Measurements from ENCODE around the gene GP2.

GP2 gene

DNA sequence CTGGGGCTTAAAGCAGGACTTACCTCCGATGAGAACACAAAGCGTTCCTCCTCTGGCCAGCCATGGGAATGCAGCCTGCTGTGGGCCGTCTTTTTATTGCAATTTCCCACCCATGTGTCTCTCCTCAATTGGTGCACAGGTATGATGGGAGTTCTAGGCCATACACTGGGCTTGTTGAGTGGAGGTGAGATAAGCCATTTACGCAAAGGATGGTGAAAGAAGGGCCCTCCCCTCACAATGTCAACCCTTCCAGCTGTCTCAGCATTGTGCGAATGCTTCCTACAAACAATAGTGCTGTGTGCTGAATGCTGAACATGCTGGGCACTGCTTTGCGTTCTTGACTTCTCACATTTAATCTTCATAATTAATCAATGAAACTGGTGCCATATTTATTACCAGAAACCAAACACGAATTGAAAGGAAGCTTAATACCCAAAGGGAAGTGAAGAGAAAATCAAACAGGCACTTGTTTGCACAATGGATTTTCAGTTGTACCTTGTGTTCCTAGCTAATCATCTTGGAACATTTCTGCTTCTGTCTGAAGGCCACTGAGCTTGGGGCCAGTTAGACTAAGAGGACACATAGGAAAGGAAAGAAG is at the start of gene GP2:
Gene GP2, minus strand, starts transcription at position 70 of the 598 bp plus-strand sequence. CDS start 1,082 bp downstream, outside the sequence.
- no peaks in the 10 kb centered on the region for H3K79me2 ChIP-seq (ENCODE audit: control insufficient read depth, insufficient read depth, low read length, unreplicated experiment)
- H2AFZ ChIP-seq (ENCODE audit: low read length, unreplicated experiment): no peak within 1 kb of the TSS

DNA sequence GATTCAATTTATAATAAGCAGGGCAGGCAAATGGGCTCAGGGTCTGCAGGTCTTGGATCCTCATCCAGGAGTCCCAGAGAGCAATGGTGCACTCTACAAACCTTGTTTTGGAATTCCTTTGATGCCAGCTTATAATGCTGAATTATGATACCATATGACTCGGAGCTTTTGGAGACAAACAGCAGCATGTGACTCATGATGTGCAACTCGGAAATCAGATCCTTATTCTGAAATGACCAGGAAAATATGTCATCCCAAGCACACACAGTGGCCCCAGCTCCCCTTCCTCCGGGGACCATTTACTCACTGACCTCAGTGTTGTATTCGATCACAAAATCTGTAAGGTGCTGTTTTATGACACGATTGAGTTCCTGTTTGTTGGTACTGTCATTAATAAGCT is 45.4 kb upstream of the GP2 start:
- H3K79me2 ChIP-seq (ENCODE audit: control insufficient read depth, insufficient read depth, low read length, unreplicated experiment): no peaks in the 10 kb centered on the region
- H2AFZ ChIP-seq (ENCODE audit: low read length, unreplicated experiment): no peak overlapping the region
- no peaks in the 10 kb centered on the region for H3K27me3 ChIP-seq (ENCODE audit: insufficient read depth, low read length)
- no peak overlapping the region for H3K27ac ChIP-seq (ENCODE audit: low read depth, low read length)
- no peaks in the 10 kb centered on the region for H3K36me3 ChIP-seq (ENCODE audit: insufficient read depth, low read length)
- H3K4me1 ChIP-seq (ENCODE audit: control insufficient read depth, insufficient read depth, low read length, unreplicated experiment): no peaks in the 10 kb centered on the region
- H3K4me3 ChIP-seq (ENCODE audit: low read depth, low read length): no peak overlapping the region

More for the DNA sequence above, at the start of gene GP2:
- H3K4me1 ChIP-seq (ENCODE audit: control insufficient read depth, insufficient read depth, low read length, unreplicated experiment): no peaks in the 10 kb centered on the region
- no peaks in the 10 kb centered on the region for H3K27me3 ChIP-seq (ENCODE audit: insufficient read depth, low read length)
- no peaks in the 10 kb centered on the region for H3K36me3 ChIP-seq (ENCODE audit: insufficient read depth, low read length)
- no peak within 1 kb of the TSS for H3K27ac ChIP-seq (ENCODE audit: low read depth, low read length)
- no peak within 1 kb of the TSS for H3K4me3 ChIP-seq (ENCODE audit: low read depth, low read length)

DNA sequence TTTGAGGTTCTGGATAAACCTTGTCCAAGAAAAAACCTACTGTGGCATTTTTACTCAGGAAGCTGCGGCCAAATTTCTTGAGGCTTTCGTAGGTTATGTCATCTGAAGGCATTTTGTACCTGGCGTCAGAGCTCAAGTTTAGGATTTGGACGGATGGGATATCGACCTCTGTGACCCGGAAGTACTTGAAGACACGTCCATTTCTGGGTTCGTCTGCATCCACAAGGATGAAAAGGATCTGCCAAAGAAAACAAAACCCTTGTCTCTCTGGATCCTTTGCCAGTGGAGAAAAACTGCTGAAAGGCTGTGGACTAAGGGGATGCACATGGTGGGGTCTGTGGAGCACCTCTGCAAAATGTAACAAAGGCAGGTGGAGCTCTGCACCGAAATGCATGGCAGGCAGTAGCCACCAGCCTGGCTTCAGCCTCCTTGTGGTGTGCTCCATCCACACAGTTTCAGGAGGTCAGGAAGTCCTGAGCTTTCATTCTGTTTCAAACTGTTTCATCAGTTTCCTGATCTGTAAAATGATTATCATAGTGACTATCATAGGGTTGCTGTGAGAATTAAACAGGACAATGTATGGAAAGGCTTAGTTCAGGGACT is 42.2 kb upstream of the GP2 start:
- H3K36me3 ChIP-seq (ENCODE audit: insufficient read depth, low read length): no peaks in the 10 kb centered on the region
- no peak overlapping the region for H3K27ac ChIP-seq (ENCODE audit: low read depth, low read length)
- no peaks in the 10 kb centered on the region for H3K79me2 ChIP-seq (ENCODE audit: control insufficient read depth, insufficient read depth, low read length, unreplicated experiment)
- H3K4me1 ChIP-seq (ENCODE audit: control insufficient read depth, insufficient read depth, low read length, unreplicated experiment): no peaks in the 10 kb centered on the region
- no peak overlapping the region for H2AFZ ChIP-seq (ENCODE audit: low read length, unreplicated experiment)
- no peaks in the 10 kb centered on the region for H3K27me3 ChIP-seq (ENCODE audit: insufficient read depth, low read length)
- no peak overlapping the region for H3K4me3 ChIP-seq (ENCODE audit: low read depth, low read length)

DNA sequence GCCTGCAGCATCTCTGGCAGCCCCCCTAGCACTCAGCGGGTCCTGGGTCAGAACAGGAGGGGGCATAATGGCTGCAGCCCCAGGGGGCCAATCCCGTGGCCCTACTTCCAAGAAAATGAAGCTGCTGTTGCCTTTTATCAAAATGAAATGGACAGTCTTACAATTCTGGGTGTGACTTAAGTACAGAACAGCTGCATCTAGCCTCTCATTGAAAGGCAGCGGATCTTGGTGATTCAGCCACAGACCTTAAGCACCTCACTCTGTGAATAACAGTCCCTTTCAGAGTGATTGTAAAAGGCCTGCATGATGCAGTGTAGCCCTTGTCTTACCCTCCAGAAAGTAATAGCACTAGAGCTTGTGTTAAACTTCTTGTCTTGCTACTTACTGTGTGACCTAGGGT is 36.7 kb upstream of the GP2 start:
- no peaks in the 10 kb centered on the region for H3K79me2 ChIP-seq (ENCODE audit: control insufficient read depth, insufficient read depth, low read length, unreplicated experiment)
- no peaks in the 10 kb centered on the region for H3K4me1 ChIP-seq (ENCODE audit: control insufficient read depth, insufficient read depth, low read length, unreplicated experiment)
- H3K27me3 ChIP-seq (ENCODE audit: insufficient read depth, low read length): no peaks in the 10 kb centered on the region
- no peak overlapping the region for H2AFZ ChIP-seq (ENCODE audit: low read length, unreplicated experiment)
- no peak overlapping the region for H3K4me3 ChIP-seq (ENCODE audit: low read depth, low read length)
- no peak overlapping the region for H3K27ac ChIP-seq (ENCODE audit: low read depth, low read length)
- H3K36me3 ChIP-seq (ENCODE audit: insufficient read depth, low read length): no peaks in the 10 kb centered on the region

DNA sequence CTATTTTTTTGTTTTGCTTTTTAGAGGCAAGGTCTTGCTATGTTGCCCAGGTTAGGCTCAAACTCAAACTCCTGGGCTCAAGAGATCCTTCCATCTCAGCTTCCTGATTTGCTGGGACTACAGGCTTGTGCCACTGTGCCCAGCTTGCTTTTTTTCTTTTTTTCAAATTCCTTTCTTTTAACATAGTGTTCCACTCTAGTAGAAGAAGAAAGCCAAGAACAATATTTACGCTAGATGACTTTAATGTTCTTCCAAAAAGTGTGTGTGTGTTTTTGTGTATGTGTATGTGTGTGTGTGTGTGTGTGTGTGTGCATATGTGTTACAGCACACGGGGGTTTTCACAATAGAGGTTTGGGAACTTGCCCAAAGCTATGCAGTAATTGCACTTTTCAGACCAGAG is 35.9 kb upstream of the GP2 start:
- Histone ChIP-seq H3K36me3 (ENCODE audit: insufficient read depth, low read length) (no peaks in the 10 kb centered on the region), H3K27ac (ENCODE audit: low read depth, low read length) (no peak overlapping the region), H3K27me3 (ENCODE audit: insufficient read depth, low read length) (no peaks in the 10 kb centered on the region), H3K4me3 (ENCODE audit: low read depth, low read length) (no peak overlapping the region), H2AFZ (ENCODE audit: low read length, unreplicated experiment) (no peak overlapping the region), H3K4me1 (ENCODE audit: control insufficient read depth, insufficient read depth, low read length, unreplicated experiment) (no peaks in the 10 kb centered on the region), H3K79me2 (ENCODE audit: control insufficient read depth, insufficient read depth, low read length, unreplicated experiment) (no peaks in the 10 kb centered on the region)

DNA sequence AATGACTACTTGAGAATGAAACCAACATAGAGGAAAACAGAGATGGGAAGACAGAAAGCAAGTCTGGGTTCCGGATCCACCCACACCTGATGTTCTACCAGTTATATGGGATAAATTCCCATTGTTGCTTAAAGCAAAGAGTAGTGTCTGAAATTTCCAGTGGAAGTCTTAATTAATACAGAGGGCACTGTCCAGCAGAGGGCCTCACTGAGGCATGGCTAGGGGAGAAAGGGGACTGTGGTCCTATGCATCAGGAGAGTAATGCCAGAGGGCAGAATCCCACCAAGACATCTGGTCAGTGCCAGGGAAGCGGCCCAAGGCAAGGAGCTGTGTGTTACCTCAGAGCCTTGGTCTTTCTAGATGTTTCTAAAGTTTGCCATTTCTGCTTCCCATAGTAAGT is 32.7 kb upstream of the GP2 start:
- Histone ChIP-seq H3K4me1 (ENCODE audit: control insufficient read depth, insufficient read depth, low read length, unreplicated experiment) (no peaks in the 10 kb centered on the region), H3K27ac (ENCODE audit: low read depth, low read length) (no peak overlapping the region), H3K27me3 (ENCODE audit: insufficient read depth, low read length) (no peaks in the 10 kb centered on the region), H2AFZ (ENCODE audit: low read length, unreplicated experiment) (no peak overlapping the region), H3K79me2 (ENCODE audit: control insufficient read depth, insufficient read depth, low read length, unreplicated experiment) (no peaks in the 10 kb centered on the region), H3K4me3 (ENCODE audit: low read depth, low read length) (no peak overlapping the region), H3K36me3 (ENCODE audit: insufficient read depth, low read length) (no peaks in the 10 kb centered on the region)

DNA sequence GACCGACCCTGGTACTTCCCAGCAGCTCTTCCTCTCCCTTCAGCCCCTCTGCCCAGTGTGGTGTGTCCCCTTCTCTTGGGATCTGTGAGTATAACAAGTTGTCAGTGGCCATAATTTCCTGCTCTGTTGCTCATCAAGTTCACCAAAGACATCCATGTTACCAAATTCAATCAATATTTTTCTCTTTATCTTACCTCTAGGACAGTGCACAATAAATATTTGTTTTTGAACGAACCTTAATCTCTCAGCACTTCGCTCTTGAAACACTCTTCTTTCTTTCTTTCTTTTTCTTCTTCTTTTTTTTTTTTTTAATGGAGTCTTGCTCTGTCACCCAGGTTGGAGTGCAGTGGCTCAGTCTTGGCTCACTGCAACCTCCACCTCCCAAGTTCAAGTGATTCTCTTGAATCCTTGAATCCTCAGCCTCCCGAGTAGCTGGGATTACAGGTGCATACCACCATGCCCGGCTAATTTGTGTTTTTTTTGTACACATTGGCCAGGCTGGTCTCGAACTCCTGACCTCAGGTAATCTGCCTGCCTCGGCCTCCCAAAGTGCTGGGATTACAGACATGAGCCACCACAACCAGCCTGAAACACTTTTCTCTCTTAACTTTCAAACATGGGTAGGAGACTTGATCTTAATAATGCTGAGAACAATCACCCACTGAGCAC is 27.9 kb upstream of the GP2 start:
- no peaks in the 10 kb centered on the region for H3K79me2 ChIP-seq (ENCODE audit: control insufficient read depth, insufficient read depth, low read length, unreplicated experiment)
- no peaks in the 10 kb centered on the region for H3K36me3 ChIP-seq (ENCODE audit: insufficient read depth, low read length)
- H3K4me3 ChIP-seq (ENCODE audit: low read depth, low read length): no peak overlapping the region
- H3K4me1 ChIP-seq (ENCODE audit: control insufficient read depth, insufficient read depth, low read length, unreplicated experiment): no peaks in the 10 kb centered on the region
- H3K27me3 ChIP-seq (ENCODE audit: insufficient read depth, low read length): no peaks in the 10 kb centered on the region
- H2AFZ ChIP-seq (ENCODE audit: low read length, unreplicated experiment): no peak overlapping the region
- no peak overlapping the region for H3K27ac ChIP-seq (ENCODE audit: low read depth, low read length)

DNA sequence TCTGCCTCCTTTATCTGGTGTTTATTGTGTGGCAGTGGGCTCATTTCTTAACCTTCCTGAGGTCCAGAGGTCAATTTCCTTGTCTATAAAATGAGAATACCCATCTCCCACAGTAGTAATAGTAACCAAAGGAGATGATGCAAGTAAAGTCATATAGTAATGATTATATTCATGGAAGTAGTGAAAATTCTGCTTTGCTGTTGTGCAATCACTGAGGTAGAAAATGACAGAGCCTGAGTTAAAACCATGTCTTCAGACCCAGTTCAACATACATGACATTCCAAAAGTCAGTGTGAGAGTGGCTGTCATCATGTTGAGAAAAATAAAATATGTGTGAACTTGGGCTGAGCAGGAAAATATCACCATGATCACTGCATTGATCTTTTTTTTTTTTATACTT is 26.1 kb upstream of the GP2 start:
- H3K79me2 ChIP-seq (ENCODE audit: control insufficient read depth, insufficient read depth, low read length, unreplicated experiment): no peaks in the 10 kb centered on the region
- no peak overlapping the region for H2AFZ ChIP-seq (ENCODE audit: low read length, unreplicated experiment)
- no peak overlapping the region for H3K4me3 ChIP-seq (ENCODE audit: low read depth, low read length)

DNA sequence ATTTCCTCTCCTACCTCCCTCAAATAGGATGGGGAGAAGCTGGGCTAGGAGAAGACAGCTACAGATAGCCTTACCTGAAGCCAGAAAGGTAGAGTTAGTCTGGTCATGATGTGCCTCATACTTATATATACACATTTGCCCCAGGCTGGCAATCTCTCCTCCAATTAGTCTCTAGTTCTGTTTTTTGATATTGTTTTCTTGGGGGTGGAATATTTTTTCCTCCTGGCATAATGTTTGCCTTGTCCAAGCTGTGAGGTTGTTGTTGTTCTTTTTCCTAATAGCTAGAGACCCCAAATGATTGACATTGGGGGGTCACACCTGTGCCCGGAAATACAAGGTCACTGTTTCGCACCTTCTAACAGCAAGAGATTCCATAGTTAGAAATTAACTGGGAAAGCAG is 25.3 kb upstream of the GP2 start, which contains the start of gene UMOD:
Gene UMOD, minus strand, starts transcription at position 101 of the 400 bp plus-strand sequence. CDS start 1,978 bp downstream, outside the sequence.
- H3K79me2 ChIP-seq (ENCODE audit: control insufficient read depth, insufficient read depth, low read length, unreplicated experiment): no peaks in the 10 kb centered on the region
- no peaks in the 10 kb centered on the region for H3K27me3 ChIP-seq (ENCODE audit: insufficient read depth, low read length)
- H3K36me3 ChIP-seq (ENCODE audit: insufficient read depth, low read length): no peaks in the 10 kb centered on the region
- no peak within 1 kb of the TSS for H3K4me3 ChIP-seq (ENCODE audit: low read depth, low read length)
- H3K4me1 ChIP-seq (ENCODE audit: control insufficient read depth, insufficient read depth, low read length, unreplicated experiment): no peaks in the 10 kb centered on the region
- no peak within 1 kb of the TSS for H3K27ac ChIP-seq (ENCODE audit: low read depth, low read length)
- no peak within 1 kb of the TSS for H2AFZ ChIP-seq (ENCODE audit: low read length, unreplicated experiment)

More for the DNA sequence above, 26.1 kb upstream of the GP2 start:
- Histone ChIP-seq H3K36me3 (ENCODE audit: insufficient read depth, low read length) (no peaks in the 10 kb centered on the region), H3K27ac (ENCODE audit: low read depth, low read length) (no peak overlapping the region), H3K4me1 (ENCODE audit: control insufficient read depth, insufficient read depth, low read length, unreplicated experiment) (no peaks in the 10 kb centered on the region), H3K27me3 (ENCODE audit: insufficient read depth, low read length) (no peaks in the 10 kb centered on the region)

DNA sequence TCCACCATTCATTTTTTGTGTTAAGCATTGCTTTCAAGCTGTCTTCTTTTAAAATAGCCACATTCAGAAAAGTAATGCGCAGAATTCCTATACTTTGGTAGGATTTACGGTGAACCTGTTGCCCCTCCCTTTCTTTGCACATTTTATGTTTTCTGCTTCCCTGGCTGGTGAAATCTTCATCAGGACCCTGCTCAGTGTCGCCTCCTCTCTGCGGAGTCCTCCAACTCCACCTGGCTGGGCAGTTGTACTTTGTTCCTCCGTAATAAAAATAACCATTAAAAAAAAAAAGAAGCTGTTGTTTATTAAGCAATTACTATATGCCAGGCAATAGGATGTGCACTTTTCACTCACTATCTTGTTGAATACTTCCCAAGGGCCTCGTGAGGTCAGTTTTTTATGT is 22.3 kb upstream of the GP2 start:
- no peaks in the 10 kb centered on the region for H3K27me3 ChIP-seq (ENCODE audit: insufficient read depth, low read length)
- no peaks in the 10 kb centered on the region for H3K4me1 ChIP-seq (ENCODE audit: control insufficient read depth, insufficient read depth, low read length, unreplicated experiment)
- no peak overlapping the region for H2AFZ ChIP-seq (ENCODE audit: low read length, unreplicated experiment)
- H3K27ac ChIP-seq (ENCODE audit: low read depth, low read length): no peak overlapping the region
- no peaks in the 10 kb centered on the region for H3K79me2 ChIP-seq (ENCODE audit: control insufficient read depth, insufficient read depth, low read length, unreplicated experiment)
- no peaks in the 10 kb centered on the region for H3K36me3 ChIP-seq (ENCODE audit: insufficient read depth, low read length)
- H3K4me3 ChIP-seq (ENCODE audit: low read depth, low read length): no peak overlapping the region

Data from ACC112 (cell line).